Forelimb muscle (tissue), 1 donor: ENCODE data around the gene GH1. TPM values are rescaled to one million over a fixed set of nuclear protein-coding genes. Genes with fewer than 3 reads are reported as not detected.
"Not testable (repeated sequence)": the region's sequence is repeated elsewhere in the genome, so short reads cannot be mapped to it uniquely, and the experiment has no call there.

ENCODE experiments used
- DNase-seq: peaks from one replicate; pipeline ENCODE4 v3.0.0-alpha.2; 2013; ENCODE audit warnings: low read depth
- polyA plus RNA-seq: library from polyadenylated mRNA; unstranded; fragments of 120-200 nt; gene quantifications from one replicate; pipeline ENCODE4 v1.2.1, GENCODE V29; 2013; ENCODE audit not compliant: insufficient read length

Gene GH1
- polyA plus RNA-seq, 1 donor, result not detected

DNA sequence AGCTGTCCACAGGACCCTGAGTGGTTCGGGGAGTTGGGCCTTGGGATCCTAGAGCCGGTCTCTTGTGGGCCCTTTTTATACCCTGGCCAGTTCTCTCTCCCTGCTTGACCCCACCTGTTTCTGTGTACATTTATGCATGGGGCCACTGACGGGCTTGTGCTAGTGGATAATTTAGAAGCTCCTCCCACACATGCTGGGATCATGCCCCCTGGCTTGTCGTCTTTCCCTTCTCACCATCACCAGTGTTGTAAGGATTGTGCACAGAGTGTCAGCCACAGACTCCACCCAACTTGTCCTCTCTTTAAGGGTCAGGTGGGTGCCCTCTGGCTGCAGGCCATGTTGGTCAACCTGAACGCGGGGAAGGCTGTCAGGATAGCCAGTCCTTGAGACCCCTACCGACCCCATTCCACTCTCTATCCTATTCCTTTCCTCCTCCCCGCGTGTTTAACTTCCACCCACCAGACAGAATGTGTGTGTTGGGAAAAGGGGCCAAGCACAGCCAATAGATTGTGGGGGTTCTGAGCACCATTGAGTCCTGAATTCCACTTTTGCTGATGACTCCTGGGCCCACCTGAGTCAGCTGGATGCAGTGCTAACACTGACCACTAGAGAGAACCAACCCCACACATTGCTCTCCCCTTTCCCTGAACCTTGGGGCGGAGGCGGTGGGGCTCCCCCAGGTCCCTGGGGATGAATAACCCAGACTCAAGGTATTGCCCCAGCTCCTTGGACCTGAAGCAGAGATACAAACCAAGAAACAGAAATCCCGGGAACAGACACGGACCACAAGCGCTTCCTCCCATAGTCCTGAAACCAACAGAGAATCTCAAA lies 21.9 kb downstream of the GH1 start, which contains the start of gene CSH1:
CSH1 (minus strand) TSS at position 51 of the 831 bp plus-strand sequence. CDS start 63 bp downstream, outside the sequence.
- not testable (repeated sequence) for DNase-seq

DNA sequence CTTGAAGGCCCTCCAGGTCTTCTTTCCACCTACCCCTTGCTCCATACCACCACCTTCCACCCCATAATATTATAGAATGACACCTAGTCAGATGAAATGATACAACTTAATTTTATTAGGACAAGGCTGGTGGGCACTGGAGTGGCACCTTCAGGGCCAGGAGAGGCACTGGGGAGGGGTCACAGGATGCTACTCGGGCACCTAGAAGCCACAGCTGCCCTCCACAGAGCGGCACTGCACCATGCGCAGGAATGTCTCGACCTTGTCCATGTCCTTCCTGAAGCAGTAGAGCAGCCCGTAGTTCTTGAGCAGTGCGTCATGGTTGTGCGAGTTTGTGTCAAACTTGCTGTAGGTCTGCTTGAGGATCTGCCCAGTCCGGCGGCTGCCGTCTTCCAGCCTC lies 23.8 kb downstream of the GH1 start:
- not testable (repeated sequence) for DNase-seq

DNA sequence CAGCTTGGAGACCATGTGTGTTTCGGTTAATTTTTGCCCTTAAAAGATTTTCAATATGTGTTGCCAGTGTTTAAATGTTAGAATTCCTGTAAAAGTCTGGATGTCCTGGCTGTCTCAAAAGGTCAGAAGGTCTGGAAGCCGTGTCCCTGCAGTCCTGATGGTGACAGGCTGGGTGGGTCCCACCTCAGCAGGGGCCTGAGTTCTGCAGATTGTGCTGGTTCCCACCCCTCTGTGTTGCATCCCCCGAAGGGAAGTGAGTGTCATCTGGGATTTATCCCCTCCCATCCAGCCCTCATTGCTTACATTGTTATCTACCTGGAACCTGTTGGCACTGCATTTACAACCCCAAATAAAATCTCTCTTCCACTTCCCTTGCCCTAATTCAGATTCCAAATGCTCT lies 24.6 kb downstream of the GH1 start:
- not testable (repeated sequence) for DNase-seq

DNA sequence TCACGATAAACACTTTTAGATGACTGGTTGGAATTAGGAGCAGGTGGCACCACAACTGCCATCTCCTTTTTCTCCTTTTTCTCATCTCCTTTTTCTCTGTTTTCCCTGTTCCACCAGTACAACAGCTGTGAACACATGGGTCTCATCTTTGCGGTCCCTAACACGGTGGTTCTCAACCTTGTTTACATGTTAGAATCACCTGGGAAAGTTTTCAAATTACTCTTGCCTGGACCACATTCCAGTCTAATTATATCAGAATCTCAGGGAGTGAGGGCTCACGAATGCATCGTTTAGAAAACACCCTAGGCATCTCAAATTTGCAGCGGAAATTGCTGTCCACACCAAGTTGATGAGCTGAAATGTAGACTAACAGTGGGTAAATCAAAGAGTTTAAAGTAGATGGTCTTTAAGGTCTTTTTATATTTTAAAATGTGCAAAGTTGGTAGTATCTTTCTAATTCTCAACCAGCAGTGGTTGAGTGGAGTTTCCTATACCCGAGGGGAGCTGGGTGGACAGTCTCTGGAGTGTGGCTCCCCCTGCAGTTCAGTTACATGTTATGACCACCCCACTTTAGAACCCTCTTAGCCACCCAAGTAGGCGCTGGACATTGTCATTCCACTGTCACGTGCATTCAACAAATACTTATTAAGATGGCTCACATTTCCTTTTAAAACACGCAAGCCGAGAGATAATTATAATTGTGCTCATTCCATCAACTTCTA lies 26.2 kb downstream of the GH1 start:
- DNase-seq, result not testable (repeated sequence)

DNA sequence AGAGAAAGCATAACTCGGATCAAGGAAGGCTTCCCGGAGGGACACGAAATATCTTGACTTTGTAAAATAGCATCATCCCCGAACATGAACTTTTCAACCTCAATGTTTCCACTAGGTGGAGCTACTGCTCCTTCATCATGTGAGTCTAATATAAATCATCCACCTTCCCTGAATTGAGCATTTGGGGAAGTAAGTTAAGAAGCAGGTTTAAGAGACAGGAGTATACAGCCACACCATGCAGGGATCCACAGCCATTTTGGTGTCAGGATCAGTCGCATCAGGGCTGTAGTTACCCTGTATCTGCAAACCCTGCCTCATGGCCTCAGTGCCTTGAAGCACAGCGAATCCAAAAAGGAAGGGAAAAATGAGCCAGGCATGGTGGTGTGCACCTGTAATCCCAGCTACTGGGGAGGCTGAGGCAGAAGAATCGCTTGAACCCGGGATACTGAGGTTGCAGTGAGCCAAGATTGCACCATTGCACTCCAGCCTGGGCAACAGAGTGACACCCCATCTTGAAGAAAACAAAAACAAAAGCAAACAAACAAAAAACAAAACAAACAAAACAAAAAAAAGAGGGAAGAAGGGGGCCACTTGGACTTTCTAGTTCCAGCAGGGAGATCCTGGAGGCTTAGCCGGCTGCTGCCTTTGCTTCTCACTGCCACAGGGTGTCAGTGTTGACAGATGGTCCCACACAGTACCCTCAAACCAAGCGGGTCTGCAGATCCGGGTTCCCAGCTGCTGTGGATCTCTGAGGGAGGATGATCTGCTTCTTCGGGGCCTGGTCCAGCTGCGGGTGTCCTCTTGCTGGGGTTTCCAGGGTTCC lies 29.4 kb downstream of the GH1 start:
- DNase-seq, result not testable (repeated sequence)

DNA sequence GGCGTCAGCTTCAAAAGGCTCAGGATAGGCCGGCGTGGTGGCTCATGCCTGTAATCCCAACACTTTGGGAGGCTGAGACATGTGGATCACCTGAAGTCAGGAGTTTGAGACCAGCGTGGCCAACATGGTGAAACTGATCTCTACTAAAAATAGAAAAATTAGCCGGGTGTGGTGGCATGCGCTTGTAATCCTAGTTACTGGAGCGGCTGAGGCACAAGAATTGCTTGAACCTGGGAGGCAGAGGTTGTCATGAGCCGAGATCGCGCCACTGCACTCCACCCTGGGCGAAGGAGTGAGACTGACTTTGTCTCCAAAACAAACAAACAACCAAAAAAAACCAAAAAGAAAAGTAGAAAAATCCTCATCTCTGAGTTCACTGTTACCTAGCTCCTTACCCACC lies 33.5 kb downstream of the GH1 start:
- DNase-seq, result not testable (repeated sequence)

DNA sequence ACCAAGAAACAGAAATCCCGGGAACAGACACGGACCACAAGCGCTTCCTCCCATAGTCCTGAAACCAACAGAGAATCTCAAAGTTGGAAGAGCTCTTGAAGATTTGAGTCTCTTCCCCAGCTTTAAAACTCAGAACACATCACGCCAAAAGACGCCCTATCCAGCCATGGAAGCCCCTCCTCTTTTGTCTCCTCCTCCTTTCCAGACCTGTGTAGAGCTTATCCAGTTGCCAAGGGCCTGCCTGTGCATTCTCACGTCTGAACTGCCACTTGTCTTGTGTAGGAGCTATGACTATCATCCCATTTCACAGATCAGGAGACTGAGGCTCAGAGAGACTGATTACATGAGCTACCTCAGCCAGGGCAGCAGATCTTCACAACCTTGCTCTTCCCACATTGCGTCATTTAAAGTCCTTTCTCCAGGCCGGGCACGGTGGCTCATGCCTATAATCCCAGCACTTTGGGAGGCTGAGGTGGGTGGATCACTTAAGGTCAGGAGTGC lies 36.0 kb downstream of the GH1 start:
- not testable (repeated sequence) for DNase-seq

DNA sequence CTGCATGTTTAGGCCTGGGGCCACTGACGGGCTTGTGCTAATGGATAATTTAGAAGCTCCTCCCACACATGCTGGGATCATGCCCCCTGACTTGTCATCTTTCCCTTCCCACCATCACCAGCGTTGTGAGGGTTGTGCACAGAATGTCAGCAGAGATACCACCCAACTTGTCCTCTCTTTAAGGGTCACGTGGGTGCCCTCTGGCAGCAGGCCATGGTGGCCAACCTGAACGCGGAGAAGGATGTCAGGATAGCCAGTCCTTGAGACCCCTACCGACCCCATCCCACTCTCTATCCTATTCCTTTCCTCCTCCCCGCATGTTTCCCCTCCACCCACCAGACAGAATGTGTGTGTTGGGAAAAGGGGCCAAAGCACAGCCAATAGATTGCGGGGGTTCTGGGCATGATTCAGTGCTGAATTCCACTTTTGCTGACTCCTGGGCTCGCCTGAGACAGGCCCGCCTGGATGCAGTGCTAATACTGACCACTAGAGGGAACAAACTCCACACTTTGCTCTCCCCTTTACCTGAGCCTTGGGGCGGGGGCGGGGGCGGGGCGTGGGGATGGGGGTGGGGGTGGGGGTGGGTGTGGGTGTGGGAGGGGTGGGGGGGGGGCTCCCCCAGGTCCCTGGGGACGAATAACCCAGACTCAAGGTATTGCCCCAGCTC lies 36.6 kb downstream of the GH1 start, which contains the start of gene GH2:
GH2 (minus strand) TSS at position 10 of the 667 bp plus-strand sequence. CDS start 143 bp downstream, outside the sequence.
- DNase-seq, result no peak

DNA sequence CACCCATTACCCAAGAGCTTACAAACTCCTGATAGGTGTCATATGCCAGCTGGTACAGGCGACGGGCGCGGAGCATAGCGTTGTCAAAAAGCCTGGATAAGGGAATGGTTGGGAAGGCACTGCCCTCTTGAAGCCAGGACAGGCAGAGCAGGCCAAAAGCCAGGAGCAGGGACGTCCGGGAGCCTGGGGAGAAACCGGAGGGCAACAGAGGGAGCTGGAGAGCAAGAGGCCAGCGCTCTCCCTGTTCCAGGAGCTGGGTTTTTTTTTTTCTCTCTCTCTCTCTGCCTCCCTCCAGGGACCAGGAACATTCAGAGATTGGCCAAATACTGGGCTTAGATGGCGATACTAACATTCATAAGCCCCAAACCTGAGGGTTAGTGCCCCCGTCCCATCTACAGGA lies 37.3 kb downstream of the GH1 start:
- DNase-seq, result not testable (repeated sequence)

DNA sequence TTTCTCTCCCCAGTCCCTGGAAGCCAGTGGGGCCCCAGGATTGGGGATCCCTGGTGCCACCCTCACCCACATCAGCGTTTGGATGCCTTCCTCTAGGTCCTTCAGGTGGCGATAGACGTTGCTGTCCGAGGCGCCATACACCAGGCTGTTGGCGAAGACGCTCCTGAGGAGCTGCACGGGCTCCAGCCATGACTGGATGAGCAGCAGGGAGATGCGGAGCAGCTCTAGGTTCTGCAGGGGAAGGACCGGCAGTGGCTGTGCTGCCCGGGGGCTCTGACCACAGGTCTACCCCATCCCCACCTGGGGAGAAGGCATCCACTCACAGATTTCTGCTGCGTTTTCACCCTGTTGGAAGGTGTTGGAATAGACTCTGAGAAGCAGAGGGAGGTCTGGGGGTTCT lies 37.9 kb downstream of the GH1 start:
- no peak for DNase-seq

DNA sequence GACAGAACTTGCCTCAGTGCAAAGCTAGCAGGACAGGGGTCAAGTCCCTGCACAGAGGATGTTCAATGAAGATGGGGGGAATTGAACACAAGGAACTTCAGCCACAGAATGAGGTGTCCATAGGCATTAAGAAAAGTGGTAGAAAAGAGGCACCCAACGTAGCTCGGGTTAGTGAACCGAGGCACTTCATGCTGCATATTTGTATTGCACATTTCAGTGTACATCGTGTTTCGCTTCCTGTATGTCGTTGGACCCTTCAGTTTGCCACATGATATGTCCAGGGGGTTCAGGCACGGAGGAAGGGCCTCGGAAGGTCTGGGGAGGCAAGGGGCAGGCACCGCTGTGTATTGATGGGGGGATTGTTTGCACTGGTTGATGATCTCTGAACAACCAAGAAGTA lies 40.2 kb downstream of the GH1 start:
- DNase-seq, result not testable (repeated sequence)

DNA sequence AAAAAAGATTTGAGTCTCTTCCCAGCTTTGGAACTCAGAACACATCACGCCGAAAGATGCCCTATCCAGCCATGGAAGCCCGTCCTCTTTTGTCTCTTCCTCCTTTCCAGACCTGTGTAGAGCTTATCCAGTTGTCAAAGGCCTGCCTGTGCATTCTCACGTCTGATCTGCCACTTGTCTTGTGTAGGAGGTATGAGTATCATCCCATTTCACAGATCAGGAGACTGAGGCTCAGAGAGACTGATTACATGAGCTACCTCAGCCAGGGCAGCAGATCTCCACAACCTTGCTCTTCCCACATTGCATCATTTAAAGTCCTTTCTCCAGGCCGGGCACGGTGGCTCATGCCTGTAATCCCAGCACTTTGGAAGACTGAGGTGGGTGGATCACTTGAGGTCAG lies 43.9 kb downstream of the GH1 start:
- DNase-seq, result not testable (repeated sequence)

DNA sequence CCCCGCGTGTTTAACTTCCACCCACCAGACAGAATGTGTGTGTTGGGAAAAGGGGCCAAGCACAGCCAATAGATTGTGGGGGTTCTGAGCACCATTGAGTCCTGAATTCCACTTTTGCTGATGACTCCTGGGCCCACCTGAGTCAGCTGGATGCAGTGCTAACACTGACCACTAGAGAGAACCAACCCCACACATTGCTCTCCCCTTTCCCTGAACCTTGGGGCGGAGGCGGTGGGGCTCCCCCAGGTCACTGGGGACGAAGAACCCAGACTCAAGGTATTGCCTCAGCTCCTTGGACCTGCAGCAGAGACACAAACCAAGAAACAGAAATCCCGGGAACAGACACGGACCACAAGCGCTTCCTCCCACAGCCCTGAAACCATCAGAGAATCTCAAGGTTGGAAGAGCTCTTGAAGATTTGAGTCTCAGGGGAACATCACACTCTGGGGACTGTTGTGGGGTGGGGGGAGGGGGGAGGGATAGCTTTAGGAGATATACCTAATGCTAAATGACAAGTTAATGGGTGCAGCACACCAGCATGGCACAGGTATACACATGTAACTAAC lies 44.5 kb downstream of the GH1 start:
- not testable (repeated sequence) for DNase-seq

DNA sequence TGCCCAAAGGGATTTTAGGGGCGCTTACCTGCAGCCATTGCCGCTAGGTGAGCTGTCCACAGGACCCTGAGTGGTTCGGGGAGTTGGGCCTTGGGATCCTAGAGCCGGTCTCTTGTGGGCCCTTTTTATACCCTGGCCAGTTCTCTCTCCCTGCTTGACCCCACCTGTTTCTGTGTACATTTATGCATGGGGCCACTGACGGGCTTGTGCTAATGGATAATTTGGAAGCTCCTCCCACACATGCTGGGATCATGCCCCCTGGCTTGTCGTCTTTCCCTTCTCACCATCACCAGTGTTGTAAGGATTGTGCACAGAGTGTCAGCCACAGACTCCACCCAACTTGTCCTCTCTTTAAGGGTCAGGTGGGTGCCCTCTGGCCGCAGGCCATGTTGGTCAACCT lies 45.1 kb downstream of the GH1 start, which contains the start of gene CSH2:
CSH2 (minus strand) TSS at position 101 of the 400 bp plus-strand sequence; CDS start at position 38, 63 bp downstream.
- DNase-seq, result not testable (repeated sequence)

DNA sequence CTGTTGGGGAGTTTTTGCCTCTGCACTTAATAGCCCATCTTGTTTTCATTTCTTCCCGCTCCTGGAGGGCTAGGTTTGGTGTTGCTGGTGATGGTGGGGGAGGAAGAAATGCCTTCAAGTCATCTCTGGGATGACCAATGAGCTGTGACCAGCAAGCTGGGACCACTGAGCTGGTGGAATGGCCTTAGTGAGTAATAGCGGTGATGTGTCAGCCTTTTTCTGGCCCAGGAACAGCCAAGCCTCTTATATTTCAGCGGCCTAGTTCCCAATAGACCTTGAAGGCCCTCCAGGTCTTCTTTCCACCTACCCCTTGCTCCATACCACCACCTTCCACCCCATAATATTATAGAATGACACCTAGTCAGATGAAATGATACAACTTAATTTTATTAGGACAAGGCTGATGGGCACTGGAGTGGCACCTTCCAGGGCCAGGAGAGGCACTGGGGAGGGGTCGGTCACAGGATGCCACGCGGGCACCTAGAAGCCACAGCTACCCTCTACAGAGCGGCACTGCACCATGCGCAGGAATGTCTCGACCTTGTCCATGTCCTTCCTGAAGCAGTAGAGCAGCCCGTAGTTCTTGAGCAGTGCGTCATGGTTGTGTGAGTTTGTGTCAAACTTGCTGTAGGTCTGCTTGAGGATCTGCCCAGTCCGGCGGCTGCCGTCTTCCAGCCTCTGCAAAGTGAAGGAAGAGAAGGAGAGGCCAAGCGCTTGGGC lies 46.8 kb downstream of the GH1 start:
- DNase-seq, result not testable (repeated sequence)

DNA sequence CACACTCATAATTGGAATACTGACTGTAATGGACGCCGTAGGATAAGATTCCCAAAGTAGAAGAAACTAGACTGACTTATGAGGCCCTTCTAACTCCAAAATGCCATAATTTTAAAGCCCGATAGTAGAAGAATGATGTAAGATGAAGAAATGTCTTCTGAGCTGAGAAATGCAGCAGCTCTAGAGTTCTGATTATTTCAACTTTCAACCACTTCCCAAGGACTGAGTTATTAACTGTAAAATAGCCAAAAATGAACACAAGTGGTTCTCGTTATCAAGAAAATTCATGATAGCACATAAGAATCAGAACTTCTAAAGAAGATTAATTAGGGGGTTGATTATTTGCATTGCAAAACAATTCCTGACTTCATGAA lies 48.4 kb downstream of the GH1 start:
- DNase-seq, result not testable (repeated sequence)

DNA sequence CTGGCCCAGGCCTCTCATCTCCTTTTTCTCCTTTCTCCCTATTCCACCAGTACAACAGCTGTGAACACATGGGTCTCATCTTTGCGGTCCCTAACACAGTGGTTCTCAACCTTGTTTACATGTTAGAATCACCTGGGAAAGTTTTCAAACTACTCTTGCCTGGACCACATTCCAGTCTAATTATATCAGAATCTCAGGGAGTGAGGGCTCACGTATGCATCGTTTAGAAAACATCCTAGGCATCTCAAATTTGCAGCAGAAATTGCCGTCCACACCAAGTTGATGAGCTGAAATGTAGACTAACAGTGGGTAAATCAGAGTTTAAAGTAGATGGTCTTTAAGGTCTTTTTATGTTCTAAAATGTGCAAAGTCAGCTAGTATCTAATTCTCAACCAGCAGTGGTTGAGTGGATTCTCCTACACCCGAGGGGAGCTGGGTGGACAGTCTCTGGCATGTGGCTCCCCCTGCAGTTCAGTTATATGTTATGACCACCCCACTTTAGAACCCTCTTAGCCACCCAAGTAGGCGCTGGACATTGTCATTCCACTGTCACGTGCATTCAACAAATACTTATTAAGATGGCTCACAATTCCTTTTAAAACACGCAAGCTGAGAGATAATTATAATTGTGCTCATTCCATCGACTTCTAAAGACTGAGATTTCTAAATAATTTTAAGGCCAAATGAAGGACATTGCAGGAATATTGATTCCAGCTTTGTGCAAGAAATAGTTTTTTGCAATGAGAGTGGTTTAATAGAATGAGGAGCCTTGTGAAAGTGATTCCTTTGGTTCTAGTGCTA lies 48.9 kb downstream of the GH1 start:
- DNase-seq, result not testable (repeated sequence)
